Liver (tissue), 3 donors: ENCODE data around the gene TOP3A.

Experiments
- ATF3 ChIP-seq: IDR thresholded peaks from 2 replicates; pipeline ENCODE4 v1.6.1; 2016; ENCODE audit warnings: antibody characterized with exemption
- HNF4G ChIP-seq: IDR thresholded peaks from 2 replicates; pipeline ENCODE4 v1.6.1; 2016; ENCODE audit warnings: antibody characterized with exemption
- MAX ChIP-seq: IDR thresholded peaks from 2 replicates; pipeline ENCODE4 v1.6.1; 2016; ENCODE audit warnings: antibody characterized with exemption
- TAF1 ChIP-seq: conservative IDR thresholded peaks from 2 replicates; pipeline ENCODE4 v1.6.1; 2016; ENCODE audit warnings: antibody characterized with exemption, mild to moderate bottlenecking
- TF ChIP-seq, protein P1 (sequence below): fragments of 150-350 bp; IDR thresholded peaks from 2 replicates; pipeline ENCODE4 v1.5.1; 2017; ENCODE audit warnings: improper control_type of control experiment, low read depth, low read length; ENCODE audit not compliant: missing input control
- TF ChIP-seq, protein P2 (sequence below): IDR thresholded peaks from 2 replicates; pipeline ENCODE4 v1.6.1; 2016; ENCODE audit warnings: antibody characterized with exemption
- donor health status: healthy.
- donor health status: healthy.

DNA sequence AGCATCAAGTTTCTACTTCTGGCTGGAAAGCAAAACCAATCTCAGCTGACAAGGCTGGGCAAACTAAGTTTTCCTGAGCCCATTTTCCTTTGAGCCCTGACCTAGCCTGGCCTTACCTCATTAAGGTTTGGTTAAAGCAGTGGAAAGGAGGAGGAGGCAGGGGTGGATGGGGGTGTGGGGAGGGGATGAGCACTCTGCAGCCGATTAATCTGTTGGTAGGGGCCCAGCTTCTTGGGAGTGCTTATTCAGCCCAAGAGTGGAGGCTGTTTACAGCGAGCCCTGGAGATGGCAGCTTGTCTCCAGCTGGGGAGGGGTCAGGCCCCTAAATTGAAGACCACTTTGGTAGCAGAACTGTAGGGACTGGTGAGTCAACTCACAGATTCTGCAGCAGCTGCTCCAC, 12.3 kb upstream of the TOP3A start:
- TF ChIP-seq, protein P1, sequence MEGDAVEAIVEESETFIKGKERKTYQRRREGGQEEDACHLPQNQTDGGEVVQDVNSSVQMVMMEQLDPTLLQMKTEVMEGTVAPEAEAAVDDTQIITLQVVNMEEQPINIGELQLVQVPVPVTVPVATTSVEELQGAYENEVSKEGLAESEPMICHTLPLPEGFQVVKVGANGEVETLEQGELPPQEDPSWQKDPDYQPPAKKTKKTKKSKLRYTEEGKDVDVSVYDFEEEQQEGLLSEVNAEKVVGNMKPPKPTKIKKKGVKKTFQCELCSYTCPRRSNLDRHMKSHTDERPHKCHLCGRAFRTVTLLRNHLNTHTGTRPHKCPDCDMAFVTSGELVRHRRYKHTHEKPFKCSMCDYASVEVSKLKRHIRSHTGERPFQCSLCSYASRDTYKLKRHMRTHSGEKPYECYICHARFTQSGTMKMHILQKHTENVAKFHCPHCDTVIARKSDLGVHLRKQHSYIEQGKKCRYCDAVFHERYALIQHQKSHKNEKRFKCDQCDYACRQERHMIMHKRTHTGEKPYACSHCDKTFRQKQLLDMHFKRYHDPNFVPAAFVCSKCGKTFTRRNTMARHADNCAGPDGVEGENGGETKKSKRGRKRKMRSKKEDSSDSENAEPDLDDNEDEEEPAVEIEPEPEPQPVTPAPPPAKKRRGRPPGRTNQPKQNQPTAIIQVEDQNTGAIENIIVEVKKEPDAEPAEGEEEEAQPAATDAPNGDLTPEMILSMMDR = no peak
- no peak for TF ChIP-seq HNF4G
- no peak for TF ChIP-seq TAF1
- no peak for TF ChIP-seq ATF3
- no peak for TF ChIP-seq MAX
- TF ChIP-seq, protein P2, sequence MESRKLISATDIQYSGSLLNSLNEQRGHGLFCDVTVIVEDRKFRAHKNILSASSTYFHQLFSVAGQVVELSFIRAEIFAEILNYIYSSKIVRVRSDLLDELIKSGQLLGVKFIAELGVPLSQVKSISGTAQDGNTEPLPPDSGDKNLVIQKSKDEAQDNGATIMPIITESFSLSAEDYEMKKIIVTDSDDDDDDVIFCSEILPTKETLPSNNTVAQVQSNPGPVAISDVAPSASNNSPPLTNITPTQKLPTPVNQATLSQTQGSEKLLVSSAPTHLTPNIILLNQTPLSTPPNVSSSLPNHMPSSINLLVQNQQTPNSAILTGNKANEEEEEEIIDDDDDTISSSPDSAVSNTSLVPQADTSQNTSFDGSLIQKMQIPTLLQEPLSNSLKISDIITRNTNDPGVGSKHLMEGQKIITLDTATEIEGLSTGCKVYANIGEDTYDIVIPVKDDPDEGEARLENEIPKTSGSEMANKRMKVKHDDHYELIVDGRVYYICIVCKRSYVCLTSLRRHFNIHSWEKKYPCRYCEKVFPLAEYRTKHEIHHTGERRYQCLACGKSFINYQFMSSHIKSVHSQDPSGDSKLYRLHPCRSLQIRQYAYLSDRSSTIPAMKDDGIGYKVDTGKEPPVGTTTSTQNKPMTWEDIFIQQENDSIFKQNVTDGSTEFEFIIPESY = no peak
